GM21515 (cell line): ENCODE data around the gene KLHL1.

Experiments used
- ATAC-seq: cut with Tn5 transposase; IDR thresholded peaks from one replicate; pipeline ENCODE4 v1.9.1; 2021; ENCODE audit not compliant: unreplicated experiment

The KLHL1 gene

DNA sequence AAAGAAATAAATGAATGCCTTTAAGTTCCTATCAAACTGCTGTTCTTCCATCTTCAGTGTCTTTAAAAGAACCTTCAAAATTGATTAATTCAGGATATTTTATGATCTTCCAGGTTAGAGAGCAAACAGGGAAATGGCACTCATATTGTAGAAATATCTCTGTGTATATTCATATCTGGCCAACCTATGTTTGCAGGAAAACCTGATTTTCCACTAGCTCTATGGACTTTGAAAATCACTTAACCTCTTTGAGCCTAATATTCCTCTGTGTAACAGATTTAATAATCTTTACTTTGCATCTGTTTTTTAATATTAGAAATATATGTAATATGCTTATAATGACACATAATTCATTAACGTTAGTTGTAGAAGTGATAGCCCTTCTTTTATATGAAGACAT lies 228.3 kb downstream of the KLHL1 start:
- ATAC-seq, result no peak

DNA sequence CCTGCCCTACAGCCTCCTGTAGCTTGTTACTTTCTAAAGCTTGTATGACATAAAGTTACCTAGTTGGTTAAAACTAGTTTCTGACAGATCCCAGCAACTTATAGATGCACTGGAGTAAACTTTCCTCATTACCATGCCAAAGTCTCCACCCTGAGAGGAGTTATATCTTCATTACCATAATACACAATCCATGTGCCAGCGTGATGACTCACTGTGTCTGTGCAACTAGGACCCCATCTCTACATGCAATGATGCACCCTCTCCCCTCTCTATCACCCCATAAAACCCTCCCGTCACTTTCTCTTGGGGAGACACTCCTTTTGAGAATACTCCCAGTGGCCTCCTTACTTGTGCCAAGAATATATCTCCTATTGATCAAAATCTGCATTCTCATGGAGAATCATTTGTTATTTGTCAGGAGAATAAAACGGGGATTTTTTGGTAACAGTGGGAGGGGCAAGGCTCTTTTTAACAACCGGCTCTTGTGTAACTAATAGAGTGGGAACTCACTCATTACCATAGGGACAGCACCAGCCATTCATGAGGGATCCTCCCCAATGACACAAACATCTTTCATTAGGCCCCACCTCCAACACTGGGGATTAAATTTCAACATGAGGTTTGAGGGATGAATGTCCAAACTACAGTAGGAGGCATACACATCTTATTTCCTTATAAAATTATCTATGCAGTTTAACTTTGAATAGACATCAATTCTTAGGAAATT lies 235.8 kb downstream of the KLHL1 start:
- ATAC-seq, result no peak

DNA sequence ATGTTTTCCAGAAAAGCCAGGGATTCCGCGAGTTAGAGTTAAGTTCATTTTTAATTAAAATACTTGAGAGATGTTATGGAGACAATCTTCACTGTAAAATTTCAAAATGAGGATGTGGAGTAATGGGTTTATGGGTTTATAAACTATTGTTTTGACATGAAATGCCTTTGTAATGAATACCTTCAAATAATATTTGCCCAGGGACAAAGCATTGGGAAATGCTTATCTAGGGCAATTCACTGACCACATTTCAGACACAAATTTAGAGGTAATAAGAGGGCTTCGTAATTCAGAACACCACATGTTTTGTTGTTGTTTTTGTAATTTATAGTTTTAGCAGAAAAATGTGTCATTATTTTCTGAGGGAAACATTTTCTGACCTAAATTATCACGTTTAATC lies 241.7 kb downstream of the KLHL1 start:
- ATAC-seq, result no peak

DNA sequence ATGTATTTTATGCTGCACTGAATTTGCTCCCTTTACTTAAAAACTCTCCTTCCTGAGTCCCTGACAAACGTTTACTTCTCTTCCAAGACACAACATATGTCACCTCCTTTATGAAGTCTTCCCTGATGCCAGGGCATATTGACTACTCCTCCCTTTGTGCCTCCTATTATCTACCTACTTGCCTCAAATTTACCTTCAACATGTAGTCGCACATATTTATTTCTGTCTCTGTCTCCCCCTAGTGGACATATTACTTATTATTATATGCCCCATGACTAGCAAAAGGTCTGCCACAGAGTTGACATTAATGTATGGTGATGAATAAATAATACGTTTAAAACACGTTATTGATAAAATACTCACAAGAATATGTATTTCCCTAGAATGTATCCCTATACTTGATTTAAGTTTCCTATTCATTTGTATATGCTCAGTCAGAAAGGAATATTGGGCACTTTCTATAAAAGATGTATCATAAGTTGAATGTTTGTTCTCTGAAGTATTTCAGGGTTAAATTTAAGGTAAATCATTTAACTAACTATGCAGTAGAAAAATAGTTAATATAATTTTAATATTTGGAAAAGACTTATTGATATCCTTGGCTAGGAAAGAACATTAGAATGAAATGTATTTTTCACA lies 250.9 kb downstream of the KLHL1 start:
- peak; percentile 93 for ATAC-seq

DNA sequence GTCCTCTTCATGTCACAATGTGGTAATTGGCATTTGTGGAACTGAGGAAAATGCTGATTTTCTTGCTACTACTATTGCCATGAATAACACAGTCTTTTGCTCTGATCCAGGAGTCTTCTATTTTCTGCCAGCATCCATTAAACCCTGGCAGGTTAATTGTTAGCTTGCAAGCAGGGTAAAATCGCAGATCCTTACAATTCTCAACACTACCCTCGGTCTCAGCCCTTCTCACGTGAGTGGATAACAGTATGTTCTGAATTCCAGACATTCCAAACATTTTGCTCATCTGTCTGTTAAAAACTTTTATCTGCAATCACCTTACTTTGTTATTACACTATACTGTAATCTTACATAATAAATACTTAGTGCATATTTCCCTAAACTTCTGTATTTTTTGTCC lies 251.9 kb downstream of the KLHL1 start:
- ATAC-seq, result no peak

DNA sequence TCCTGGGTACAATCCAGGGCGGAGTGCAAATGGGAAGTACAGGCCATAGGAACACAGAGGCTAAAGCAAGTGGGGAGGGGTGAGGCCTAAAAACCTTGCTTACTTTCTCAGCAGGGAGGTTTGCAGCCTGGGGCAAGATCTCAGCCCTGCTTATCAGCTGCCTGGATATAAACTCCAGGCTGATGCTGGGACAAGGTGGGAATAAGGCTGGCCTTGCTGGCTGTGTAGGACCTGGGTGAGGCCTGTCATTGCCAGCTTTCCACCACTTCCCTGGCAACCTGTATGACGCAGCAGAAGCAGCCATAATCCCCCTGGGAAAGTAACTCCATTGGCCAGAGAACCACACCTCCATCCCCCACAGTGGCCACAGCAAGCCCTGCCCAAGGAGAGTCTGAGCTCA lies 279.7 kb downstream of the KLHL1 start:
- ATAC-seq, result no peak

DNA sequence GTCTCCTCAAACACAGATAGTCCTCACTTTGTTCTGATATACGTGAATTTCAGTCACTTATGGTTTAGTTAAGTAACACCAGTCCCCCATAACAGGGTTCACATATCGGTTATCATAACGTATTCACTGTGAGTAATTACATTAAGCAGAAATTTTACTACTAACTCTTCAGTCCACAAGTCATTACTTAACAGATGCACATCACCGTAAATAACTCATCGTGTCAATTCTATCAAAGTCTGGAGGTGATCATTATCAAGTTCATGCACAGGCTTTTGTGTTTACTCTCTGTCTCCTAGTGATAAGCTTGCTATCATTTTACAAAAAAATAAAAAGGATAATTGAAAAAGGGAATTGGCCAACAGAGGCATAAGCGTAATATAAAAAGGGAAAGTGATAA lies 288.1 kb downstream of the KLHL1 start:
- ATAC-seq, result no peak

DNA sequence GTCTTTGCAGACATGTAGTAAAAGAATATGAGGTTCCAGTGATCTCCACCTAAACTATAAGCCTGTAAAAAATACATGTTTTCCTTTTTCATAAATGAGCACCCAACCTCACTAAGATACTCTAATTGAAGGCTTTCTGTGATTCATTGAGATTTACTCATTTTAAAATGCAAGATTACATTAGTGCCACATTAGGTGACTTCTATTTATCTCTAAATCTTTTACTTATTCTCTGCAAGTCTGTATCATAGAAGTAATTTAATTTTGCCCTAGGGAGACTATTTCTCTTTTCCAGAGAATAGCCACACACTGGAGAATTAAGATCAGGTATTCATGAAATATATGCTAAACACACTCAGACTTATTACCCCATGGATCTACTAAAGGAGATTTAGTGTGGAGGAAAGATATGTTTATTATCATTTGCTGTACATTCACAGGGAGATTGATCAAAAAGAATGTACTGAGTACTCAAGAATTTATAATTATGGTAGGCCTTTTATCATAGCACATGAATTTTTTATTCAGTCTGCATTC lies 290.9 kb downstream of the KLHL1 start:
- no peak for ATAC-seq

DNA sequence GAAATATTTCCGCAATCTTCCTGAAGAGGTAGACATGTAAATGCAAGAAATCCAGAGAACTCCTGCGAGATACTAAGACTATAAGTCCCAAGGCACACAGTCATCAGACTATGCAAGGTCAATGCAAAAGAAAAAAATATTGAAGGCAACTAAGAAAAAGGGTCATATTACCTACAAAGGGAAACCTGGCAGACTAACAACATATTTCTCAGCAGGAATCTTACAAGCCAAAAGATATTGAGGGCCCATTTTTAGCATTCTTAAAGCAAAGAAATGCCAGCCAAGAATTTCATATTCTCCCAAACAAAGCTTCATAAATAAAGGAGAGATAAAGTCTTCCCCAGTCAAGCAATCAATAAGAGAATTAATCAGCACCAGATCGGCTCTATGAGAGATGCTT lies 299.1 kb downstream of the KLHL1 start:
- no peak for ATAC-seq

DNA sequence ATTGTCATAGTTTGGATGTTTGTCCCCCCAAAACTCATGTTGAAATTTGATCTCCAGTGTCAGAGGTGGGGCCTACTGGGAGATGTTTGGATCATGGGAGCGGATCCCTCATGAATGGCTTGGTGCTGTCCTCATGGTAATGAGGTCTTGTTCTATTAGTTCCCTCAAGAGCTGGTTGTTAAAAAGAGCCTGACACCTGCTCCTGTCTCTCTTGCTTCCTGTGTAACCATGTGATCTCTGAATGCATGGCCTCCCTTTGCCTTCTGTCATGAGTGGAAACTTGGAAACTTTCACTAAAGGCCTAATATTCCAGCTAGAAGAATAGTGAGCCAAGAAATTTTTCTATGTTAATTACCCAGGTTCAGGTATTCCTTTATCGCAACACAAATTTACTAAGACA lies 312.0 kb downstream of the KLHL1 start:
- ATAC-seq, result no peak

DNA sequence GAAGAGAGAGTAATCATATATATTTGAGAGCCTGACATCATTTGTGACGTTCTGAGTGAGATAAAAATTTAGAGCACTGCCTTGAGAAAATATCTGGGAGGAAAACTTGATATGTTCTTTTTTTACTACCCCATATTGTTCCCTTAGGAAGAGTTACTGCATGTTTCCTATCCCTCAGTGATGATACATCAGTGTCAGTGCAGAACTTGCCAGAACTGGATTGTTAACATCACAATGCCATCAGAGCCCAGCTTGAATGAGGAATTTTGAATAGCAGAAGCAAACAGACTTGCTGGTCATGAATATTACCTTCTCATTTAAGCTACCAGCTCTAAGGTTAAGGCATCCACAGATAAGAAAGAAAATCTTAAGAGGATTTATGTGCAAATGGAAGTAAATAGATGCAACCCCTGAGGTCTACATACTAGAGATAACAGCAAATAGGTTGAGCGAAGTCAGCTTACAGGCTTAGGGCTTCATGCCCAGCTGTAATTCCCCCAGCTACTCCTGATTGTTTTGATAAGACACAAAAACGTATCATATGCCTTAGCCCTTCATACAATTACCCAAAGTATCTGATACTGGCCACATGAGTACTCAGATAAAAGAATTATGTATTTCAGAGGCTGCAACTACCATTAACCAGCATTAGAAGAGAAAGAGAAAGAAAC lies 314.3 kb downstream of the KLHL1 start:
- ATAC-seq, result no peak

DNA sequence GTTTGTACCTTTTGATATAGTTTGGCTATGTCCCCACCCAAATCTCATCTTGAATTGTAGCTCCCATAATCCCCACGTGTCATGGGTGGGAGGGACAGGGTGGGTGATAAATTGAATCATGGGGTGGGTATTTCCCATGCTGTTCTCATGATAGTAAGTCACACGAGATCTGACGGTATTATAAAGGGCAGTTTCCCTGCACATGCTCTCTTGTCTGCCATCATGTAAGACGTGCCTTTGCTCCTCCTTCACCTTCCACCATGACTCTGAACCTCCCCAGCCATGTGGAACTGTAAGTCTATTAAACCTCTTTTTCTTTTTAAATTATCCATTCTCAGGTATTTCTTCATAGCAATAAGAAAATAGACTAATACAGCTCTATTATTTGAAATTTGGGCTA lies 331.3 kb downstream of the KLHL1 start:
- ATAC-seq, result no peak

DNA sequence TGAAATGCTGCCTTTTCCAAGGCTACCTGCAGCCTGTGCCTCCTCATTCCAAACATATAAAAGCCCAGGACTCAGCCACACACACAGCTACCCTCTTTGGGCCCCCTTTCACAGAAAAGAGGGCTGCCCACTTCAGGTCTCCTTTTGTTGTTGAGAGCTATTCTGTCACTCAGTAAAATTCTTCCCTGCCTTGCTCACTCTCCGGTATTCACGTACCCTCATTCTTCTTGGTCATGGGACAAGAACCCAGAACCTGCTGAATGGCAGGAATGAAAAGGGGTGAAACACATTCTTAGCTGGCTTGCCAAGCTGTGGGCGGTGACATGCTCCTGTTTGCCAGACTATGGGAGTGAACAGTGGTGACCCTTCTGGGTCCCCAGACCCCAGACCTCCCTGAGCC lies 338.6 kb downstream of the KLHL1 start:
- ATAC-seq, result no peak

DNA sequence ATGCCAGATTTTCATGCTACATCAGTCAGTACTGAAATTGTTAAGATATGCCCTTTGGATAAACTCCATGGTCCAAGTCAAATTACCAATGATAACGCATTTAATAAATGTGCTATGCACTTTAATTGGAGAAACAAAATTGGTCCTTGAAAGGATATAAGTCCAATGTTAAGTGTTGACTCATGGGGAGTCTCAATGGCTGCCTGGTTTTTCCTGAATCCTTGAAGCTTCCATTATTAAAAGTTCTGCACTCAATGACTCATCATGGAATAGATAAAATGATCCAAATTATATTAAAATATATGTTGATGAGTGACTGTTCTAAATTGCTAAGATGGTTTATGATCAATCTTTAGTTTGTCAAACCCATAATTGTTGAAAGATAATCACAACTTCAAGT lies 346.7 kb downstream of the KLHL1 start:
- no peak for ATAC-seq

DNA sequence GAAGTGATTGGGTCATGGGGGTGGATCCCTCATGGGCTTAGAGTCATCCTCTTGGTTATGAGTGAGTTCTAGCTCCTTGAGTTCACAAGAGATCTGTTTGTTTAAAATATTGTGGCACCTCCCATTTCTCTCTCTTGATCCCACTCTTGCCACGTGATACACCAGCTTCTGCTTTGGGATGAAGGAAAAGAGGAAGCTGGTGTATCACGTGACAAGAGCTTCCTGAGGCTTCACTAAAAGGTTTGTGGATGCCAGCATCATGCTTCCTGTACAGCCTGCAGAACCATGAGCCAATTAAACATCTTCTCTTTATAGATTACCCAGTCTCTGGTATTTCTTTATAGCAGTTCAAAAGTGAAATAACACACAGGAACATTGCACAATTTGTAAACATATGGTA lies 353.2 kb downstream of the KLHL1 start:
- ATAC-seq, result no peak

DNA sequence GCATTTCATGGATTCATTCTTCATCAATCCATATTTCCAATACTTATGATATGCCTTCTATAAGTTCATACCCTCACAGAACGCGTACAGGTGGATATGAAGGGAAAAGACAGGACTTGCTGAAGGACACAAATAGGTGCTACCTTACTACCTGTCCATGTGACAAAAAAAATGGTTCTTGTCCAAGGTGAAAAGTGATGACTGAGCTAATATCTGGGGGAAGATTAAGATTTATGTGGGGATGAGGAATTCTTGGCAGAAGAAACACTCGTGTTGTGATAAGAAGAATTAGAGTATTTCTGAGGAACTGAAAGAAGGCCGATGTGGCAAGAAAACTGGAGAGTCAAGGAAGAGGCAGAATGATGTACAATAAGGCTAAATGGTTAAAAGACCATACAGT lies 357.0 kb downstream of the KLHL1 start:
- ATAC-seq, result no peak

DNA sequence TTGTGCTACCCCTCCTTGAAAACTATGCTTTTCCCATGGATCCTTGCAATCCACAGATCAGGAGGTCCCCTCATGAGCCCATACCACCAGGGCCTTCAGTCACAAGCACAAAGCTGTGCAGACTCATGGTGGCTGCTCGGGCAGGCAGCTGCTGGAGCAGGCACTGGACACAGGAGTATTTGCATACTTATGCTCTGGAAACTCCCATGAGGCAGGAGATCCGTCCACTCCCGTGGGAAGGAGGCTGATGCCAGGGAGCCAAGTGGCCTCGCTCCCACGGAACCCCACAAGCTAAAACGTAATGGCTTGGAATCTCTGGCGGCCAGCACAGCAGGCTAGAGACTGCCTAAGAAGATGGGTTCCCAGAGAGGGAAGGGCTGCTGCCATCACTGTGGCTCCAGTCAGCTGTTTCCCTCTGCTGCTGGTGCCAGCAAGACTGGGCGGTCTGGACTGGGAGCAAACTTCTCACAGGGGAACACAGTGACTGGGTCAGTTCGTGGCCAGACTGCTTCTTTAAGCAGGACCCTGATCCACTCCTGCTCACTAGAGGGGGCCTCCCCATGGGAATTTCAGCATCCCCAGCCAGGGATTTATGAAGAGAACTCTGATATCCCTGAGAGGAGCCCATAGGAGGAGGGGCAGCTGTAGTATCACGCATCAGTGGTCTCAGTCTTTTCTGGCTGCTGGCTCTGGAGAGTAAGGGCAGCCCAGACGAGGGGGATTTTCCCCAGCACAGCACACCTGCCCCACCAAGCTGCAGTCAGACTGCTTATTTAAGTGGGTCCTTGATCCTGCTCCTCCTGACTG lies 370.9 kb downstream of the KLHL1 start:
- ATAC-seq, result no peak

DNA sequence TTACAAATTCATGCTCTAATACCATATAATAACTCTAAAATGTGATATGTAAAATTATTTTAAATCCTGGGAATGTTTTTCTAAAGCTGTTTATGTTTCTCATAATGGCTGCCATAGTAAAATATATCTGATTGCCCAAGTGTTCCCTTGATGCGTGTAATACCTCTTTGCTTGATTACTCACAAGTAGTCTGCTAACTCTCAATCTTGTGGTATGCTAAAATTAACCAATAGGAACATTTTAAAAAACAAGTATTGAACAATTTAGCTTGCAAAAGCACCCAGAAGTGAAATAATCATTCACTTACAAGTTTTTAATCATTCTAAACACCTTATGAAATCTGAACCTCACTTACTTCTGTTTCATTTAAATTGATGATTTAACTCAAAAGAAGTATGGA lies 386.6 kb downstream of the KLHL1 start:
- no peak for ATAC-seq

DNA sequence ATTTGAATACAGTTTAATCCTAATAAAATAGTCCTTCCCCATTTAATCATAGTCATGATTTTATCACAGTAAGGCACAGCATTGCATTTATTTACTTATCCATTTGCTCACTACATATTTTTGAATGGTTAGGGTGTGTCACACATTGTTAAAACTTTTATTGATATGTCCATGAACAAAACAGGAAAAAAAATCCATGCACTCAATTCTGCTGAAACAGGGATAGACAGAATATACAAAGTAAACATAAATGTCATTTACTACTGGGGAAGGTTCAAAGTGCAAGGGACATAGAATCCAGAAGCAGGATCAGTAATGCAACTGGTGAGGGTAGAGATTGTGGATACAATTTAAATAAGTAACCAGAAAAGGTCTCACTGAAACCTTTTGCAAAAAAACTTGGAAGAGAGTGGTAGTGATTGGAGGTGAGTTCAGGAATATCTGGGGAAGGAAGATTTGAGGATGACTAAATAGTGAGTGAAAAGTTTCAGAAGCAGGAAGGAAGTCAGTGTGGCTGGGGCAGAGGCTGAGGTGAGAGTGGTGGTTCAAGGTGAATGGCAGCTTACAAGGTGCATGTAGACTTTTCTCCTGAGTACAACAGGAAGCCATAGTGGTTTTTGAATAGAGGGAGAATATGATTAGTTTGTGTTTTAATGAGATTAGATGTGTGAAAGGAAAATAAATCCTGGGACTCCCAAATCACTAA lies 387.8 kb downstream of the KLHL1 start:
- no peak for ATAC-seq

DNA sequence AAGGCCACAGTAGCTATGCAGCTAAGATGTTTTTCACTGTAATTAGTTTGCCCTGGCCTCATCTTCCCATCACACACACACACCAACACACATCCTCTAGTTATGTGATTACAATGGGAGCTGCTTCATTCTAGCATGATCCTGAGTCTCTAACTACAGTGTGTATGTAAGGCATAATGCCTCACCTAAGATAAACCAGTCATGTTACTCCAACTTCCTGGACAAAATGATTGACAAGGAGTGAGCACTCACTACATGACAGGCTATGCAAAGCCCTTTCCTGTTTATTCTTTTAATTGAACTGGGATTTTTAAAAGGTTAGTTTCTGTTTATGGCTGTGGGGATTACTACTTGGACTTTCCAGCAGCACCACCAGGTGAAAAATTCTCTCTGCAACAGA lies 401.4 kb downstream of the KLHL1 start:
- ATAC-seq, result no peak

DNA sequence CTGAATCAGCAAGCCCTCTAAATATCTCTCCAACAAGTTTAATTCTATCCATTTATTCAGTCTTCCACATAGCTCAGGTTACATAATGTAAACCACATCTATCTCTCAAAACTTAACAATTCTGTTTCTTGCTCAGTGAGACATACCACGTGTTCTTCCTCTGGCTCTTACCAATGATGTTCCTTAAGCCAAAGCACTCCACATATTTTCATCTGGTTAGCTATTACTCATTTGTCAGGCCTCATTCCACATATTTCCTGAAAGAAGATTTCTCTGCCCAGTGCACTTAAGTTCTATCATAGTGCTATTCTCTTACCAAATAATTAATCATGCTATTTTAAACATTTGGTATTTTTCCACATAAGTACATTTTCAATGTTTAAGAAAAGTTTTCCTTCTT lies 403.9 kb downstream of the KLHL1 start:
- ATAC-seq, result no peak
